Measurements from ENCODE around the gene RBP3. TPM values are rescaled to one million over a fixed set of nuclear protein-coding genes. Genes with fewer than 3 reads are reported as not detected.

RBP3 gene
- total RNA-seq, 1 experiment from 2014 or later, result not detected

DNA sequence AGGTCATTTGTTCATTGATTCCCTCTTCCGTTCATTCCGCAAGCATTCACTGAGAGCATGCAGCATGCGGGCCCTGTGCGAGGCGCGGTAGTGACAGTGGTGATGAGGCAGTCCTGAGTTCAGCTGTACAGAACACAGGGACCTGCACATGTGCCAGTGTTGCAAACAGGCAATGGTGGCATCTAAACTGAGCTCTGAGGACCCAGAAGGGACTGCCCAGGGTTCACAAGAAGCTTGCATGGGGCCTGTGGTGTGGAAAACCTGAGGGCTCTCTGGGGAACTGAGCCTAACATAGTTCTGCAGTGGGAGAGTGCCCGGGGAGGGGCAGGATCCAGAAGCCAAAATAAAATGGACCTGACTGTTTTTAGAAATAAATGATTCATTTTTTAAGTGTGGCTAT lies 22.7 kb downstream of the RBP3 start:
- no TSS peak for BruUV-seq (replicated peaks)
- Histone ChIP-seq H3K27ac (no peak overlapping the region), H3K27me3 (ENCODE audit: insufficient read depth, low read depth) (no peaks in the 10 kb centered on the region), H3K4me3 (no peak overlapping the region), H3K4me1 (replicated peaks; ENCODE audit: insufficient read depth) (no peaks in the 10 kb centered on the region), H3K4me2 (no peak overlapping the region), H3K79me2 (ENCODE audit: low read depth) (no peaks in the 10 kb centered on the region), H3K9me3 (ENCODE audit: insufficient read depth, low read depth) (no peaks in the 10 kb centered on the region), H3F3A (ENCODE audit: insufficient read depth, low read depth) (no peaks in the 10 kb centered on the region), H3K36me3 (ENCODE audit: low read depth) (no peaks in the 10 kb centered on the region), H4K20me1 (ENCODE audit: insufficient read depth) (no peaks in the 10 kb centered on the region), H3K9me2 (ENCODE audit: insufficient read depth) (no peaks in the 10 kb centered on the region), H2AFZ (no peak overlapping the region)
- CTCF ChIA-PET, result no interaction called here
- POLR2A ChIA-PET (ENCODE audit: unreplicated experiment), result no interaction called here
- intact Hi-C loops (cut with micrococcal nuclease; ENCODE audit: unreplicated experiment), result no loop called here
- TF ChIP-seq, protein P1, sequence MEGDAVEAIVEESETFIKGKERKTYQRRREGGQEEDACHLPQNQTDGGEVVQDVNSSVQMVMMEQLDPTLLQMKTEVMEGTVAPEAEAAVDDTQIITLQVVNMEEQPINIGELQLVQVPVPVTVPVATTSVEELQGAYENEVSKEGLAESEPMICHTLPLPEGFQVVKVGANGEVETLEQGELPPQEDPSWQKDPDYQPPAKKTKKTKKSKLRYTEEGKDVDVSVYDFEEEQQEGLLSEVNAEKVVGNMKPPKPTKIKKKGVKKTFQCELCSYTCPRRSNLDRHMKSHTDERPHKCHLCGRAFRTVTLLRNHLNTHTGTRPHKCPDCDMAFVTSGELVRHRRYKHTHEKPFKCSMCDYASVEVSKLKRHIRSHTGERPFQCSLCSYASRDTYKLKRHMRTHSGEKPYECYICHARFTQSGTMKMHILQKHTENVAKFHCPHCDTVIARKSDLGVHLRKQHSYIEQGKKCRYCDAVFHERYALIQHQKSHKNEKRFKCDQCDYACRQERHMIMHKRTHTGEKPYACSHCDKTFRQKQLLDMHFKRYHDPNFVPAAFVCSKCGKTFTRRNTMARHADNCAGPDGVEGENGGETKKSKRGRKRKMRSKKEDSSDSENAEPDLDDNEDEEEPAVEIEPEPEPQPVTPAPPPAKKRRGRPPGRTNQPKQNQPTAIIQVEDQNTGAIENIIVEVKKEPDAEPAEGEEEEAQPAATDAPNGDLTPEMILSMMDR (conservative IDR thresholded peaks at IDR 0.05), result no peak
- no peak for TF ChIP-seq EZH2 (IDR thresholded peaks at IDR 0.05; ENCODE audit: low read depth)
- DNase-seq, result no peak

DNA sequence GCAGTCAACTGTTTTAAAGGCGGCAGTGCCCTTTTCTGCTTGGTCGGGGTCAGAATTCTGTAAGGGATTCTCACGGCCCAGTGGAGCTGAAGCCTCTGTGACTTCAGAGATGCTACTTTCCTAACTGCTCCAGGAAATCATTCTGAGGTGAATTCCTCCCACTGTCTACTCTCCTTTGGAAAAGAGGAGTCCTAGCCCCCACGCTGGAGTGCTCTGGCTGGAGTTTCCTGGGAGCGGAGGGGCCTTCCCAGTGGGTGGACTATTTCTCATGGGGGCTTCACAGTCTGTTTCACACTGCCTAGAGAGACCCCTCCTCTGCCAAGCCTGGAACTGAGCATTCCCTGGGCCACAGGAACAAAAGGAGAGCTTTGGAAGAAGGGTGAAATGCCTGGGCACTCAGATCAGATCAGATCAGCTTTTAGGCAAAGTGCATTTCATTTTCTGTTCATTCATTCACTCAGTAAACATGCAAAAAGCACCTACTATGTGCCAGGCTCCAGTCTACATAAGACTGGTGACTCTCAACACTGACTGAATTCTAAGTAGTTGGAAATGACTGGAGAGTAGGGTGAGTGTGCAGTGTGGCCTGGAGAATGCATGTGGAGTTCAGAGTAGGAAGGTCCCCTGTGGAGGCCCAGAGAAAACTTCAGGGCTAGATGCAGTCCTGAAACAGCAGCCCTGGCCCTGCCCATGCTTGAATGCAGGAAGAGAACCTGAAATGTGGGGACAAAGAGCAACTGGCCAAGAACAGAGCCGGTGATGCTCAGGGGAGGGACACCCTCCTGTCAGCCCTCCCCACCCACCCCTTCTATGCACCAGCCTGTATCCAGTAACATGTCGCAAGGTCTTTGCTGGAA lies 23.7 kb downstream of the RBP3 start:
- no peak overlapping the region for H3K27ac ChIP-seq
- no peaks in the 10 kb centered on the region for H3F3A ChIP-seq (ENCODE audit: insufficient read depth, low read depth)
- H3K4me2 ChIP-seq, result no peak overlapping the region
- no TSS peak for BruUV-seq (replicated peaks)
- TF ChIP-seq, protein P1 (conservative IDR thresholded peaks at IDR 0.05), result no peak
- no peak for TF ChIP-seq EZH2 (IDR thresholded peaks at IDR 0.05; ENCODE audit: low read depth)
- ChIA-PET CTCF (no interaction called here), POLR2A (ENCODE audit: unreplicated experiment) (no interaction called here)
- no peak for DNase-seq
- no peaks in the 10 kb centered on the region for H3K4me1 ChIP-seq (replicated peaks; ENCODE audit: insufficient read depth)
- no peaks in the 10 kb centered on the region for H3K9me2 ChIP-seq (ENCODE audit: insufficient read depth)
- H3K4me3 ChIP-seq, result no peak overlapping the region
- H3K9me3 ChIP-seq (ENCODE audit: insufficient read depth, low read depth), result no peaks in the 10 kb centered on the region
- H2AFZ ChIP-seq, result no peak overlapping the region
- no peaks in the 10 kb centered on the region for H3K79me2 ChIP-seq (ENCODE audit: low read depth)
- no peaks in the 10 kb centered on the region for H3K36me3 ChIP-seq (ENCODE audit: low read depth)
- H4K20me1 ChIP-seq (ENCODE audit: insufficient read depth), result no peaks in the 10 kb centered on the region
- H3K27me3 ChIP-seq (ENCODE audit: insufficient read depth, low read depth), result no peaks in the 10 kb centered on the region
- intact Hi-C loops (cut with micrococcal nuclease; ENCODE audit: unreplicated experiment), result no loop called here

DNA sequence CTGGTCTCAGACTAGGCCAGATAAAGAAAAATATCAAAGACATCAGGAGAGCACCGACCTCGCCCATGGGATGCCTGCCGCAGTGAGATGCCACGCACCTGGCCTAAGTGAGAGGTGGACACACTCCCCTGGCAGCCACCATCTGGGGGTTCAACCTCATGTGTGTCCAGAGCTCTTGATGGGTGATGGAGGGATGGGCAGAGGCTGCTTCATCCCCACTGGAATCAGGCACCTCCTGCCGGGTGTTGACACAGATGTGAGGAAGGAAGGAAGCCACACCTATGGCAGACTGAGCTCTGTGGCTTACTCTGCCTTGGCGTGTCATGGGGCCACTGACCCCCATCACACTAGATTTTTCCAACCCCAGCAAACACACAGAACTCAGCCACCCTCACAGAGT lies 24.6 kb downstream of the RBP3 start:
- TF ChIP-seq, protein P1 (conservative IDR thresholded peaks at IDR 0.05), result no peak
- TF ChIP-seq EZH2 (IDR thresholded peaks at IDR 0.05; ENCODE audit: low read depth), result no peak
- intact Hi-C loops (cut with micrococcal nuclease; ENCODE audit: unreplicated experiment), result no loop called here
- Histone ChIP-seq H3F3A (ENCODE audit: insufficient read depth, low read depth) (no peaks in the 10 kb centered on the region), H3K4me3 (no peak overlapping the region), H2AFZ (no peak overlapping the region), H3K9me2 (ENCODE audit: insufficient read depth) (no peaks in the 10 kb centered on the region), H3K4me1 (replicated peaks; ENCODE audit: insufficient read depth) (no peaks in the 10 kb centered on the region), H3K36me3 (ENCODE audit: low read depth) (no peaks in the 10 kb centered on the region), H4K20me1 (ENCODE audit: insufficient read depth) (no peaks in the 10 kb centered on the region), H3K27me3 (ENCODE audit: insufficient read depth, low read depth) (no peaks in the 10 kb centered on the region), H3K79me2 (ENCODE audit: low read depth) (no peaks in the 10 kb centered on the region), H3K9me3 (ENCODE audit: insufficient read depth, low read depth) (no peaks in the 10 kb centered on the region), H3K4me2 (no peak overlapping the region), H3K27ac (no peak overlapping the region)
- DNase-seq, result no peak
- no TSS peak for BruUV-seq (replicated peaks)
- POLR2A ChIA-PET (ENCODE audit: unreplicated experiment), result no interaction called here
- CTCF ChIA-PET, result no interaction called here
